Activated CD8-positive, alpha-beta memory T cell treated with anti-CD3 and anti-CD28 coated beads for 24 hours (primary cell): ENCODE data around the gene TAGLN3.

Source experiments
- DNase-seq: peaks from one replicate; pipeline ENCODE4 v3.0.0-alpha.2; 2020

Gene TAGLN3

GRCh38 chr3:111998636-111999483, at the start of gene TAGLN3:
TAGLN3 (plus strand) TSS chr3:111998922; CDS start chr3:111999423, 501 bp downstream.
- DNase-seq = no peak

- DNase-seq = no peak
Measured at GRCh38 chr3:111949712-111950111, 49.0 kb upstream of the TAGLN3 start.

- DNase-seq = no peak
Measured at GRCh38 chr3:111951032-111951431, 47.7 kb upstream of the TAGLN3 start.

- no peak for DNase-seq
Measured at GRCh38 chr3:111952086-111952485, 46.6 kb upstream of the TAGLN3 start.

- DNase-seq = no peak
Measured at GRCh38 chr3:111952866-111953450, 45.8 kb upstream of the TAGLN3 start.

- DNase-seq = no peak
Measured at GRCh38 chr3:111954228-111954990, 44.3 kb upstream of the TAGLN3 start.

GRCh38 chr3:111955876-111956275, 42.8 kb upstream of the TAGLN3 start:
- no peak for DNase-seq

GRCh38 chr3:111956449-111956848, 42.3 kb upstream of the TAGLN3 start:
- DNase-seq = no peak

GRCh38 chr3:111956995-111957734, 41.6 kb upstream of the TAGLN3 start:
- DNase-seq = no peak

- DNase-seq = no peak
Measured at GRCh38 chr3:111961461-111962164, 37.1 kb upstream of the TAGLN3 start.

GRCh38 chr3:111963424-111963823, 35.3 kb upstream of the TAGLN3 start:
- DNase-seq = no peak

GRCh38 chr3:111965484-111965883, 33.2 kb upstream of the TAGLN3 start:
- no peak for DNase-seq

GRCh38 chr3:111967068-111967467, 31.7 kb upstream of the TAGLN3 start:
- no peak for DNase-seq

- peak; percentile 90 for DNase-seq
Measured at GRCh38 chr3:111967651-111968274, 31.0 kb upstream of the TAGLN3 start.

- no peak for DNase-seq
Measured at GRCh38 chr3:111968319-111969054, 30.2 kb upstream of the TAGLN3 start.

GRCh38 chr3:111970376-111970775, 28.3 kb upstream of the TAGLN3 start:
- no peak for DNase-seq

GRCh38 chr3:111971533-111972130, 27.1 kb upstream of the TAGLN3 start:
- DNase-seq = no peak

- no peak for DNase-seq
Measured at GRCh38 chr3:111972891-111973290, 25.8 kb upstream of the TAGLN3 start.

GRCh38 chr3:111975131-111975530, 23.6 kb upstream of the TAGLN3 start:
- DNase-seq = no peak

- no peak for DNase-seq
Measured at GRCh38 chr3:111976254-111976653, 22.5 kb upstream of the TAGLN3 start.
